CD4-positive, alpha-beta T cell treated with Interleukin-1 beta for 1 hour (primary cell): Measurements from ENCODE around the gene CDC20B.
"Not testable (repeated sequence)": the region's sequence is repeated elsewhere in the genome, so short reads cannot be mapped to it uniquely, and the experiment has no call there.

Experiments
- DNase-seq, 2 donors: peaks; one replicate each; pipeline ENCODE4 v3.0.0-alpha.2; 2020 to 2022

CDC20B gene

GRCh38 chr5:55159763-55160492 is 13.0 kb downstream of the CDC20B start, which contains the start of gene GPX8:
Gene GPX8 (plus strand): TSS chr5:55160171. CDS start chr5:55160193, 22 bp downstream.
- peak in 1 of 2 donors; percentile 67 for DNase-seq

- no peak for DNase-seq
These were observed 18.1 kb downstream of the CDC20B start for GRCh38 chr5:55154873-55155272.

- DNase-seq, result no peak
These were observed 20.8 kb downstream of the CDC20B start for GRCh38 chr5:55151923-55152842.

- DNase-seq, result no peak
These were observed 23.6 kb downstream of the CDC20B start for GRCh38 chr5:55149308-55149795.

GRCh38 chr5:55146543-55147151 is 26.3 kb downstream of the CDC20B start:
- DNase-seq, result peak; percentile 81 to 88

GRCh38 chr5:55146080-55146479 is 26.9 kb downstream of the CDC20B start:
- no peak for DNase-seq

GRCh38 chr5:55143624-55144023 is 29.4 kb downstream of the CDC20B start:
- no peak for DNase-seq

- no peak for DNase-seq
These were observed 30.9 kb downstream of the CDC20B start for GRCh38 chr5:55141945-55142690.

- DNase-seq, result no peak
These were observed 31.9 kb downstream of the CDC20B start for GRCh38 chr5:55140908-55141665.

GRCh38 chr5:55136521-55136920 is 36.5 kb downstream of the CDC20B start:
- no peak for DNase-seq

- no peak for DNase-seq
These were observed 38.8 kb downstream of the CDC20B start for GRCh38 chr5:55134053-55134722.

GRCh38 chr5:55123365-55123764 is 49.6 kb downstream of the CDC20B start:
- DNase-seq, result no peak

GRCh38 chr5:55114061-55114460 is 58.9 kb downstream of the CDC20B start:
- DNase-seq, result no peak

- DNase-seq, result no peak
These were observed 59.6 kb downstream of the CDC20B start for GRCh38 chr5:55113327-55113726.

GRCh38 chr5:55110217-55110616 is 62.8 kb downstream of the CDC20B start:
- no peak for DNase-seq

- DNase-seq, result no peak
These were observed 64.3 kb downstream of the CDC20B start for GRCh38 chr5:55108661-55109060.

GRCh38 chr5:55105976-55106375 is 67.0 kb downstream of the CDC20B start:
- DNase-seq, result not testable (repeated sequence)

- no peak for DNase-seq
These were observed 67.9 kb downstream of the CDC20B start for GRCh38 chr5:55104946-55105701.

- DNase-seq, result peak in 1 of 2 donors; percentile 20
These were observed 68.8 kb downstream of the CDC20B start for GRCh38 chr5:55104036-55104772.

GRCh38 chr5:55102348-55102747 is 70.6 kb downstream of the CDC20B start, which contains the start of gene GZMA:
Gene GZMA (plus strand): TSS chr5:55102646. CDS start chr5:55102683, 37 bp downstream.
- peak; percentile 4 to 46 for DNase-seq
